Esophagus mucosa (tissue), 1 donor: ENCODE measurements around the gene ADD1. TPM values are rescaled to one million over a fixed set of nuclear protein-coding genes. Genes with fewer than 3 reads are reported as not detected.

Experiments used
- ATAC-seq: fragments of 200-7000 bp; cut with Tn5 transposase; one replicate; pipeline ENCODE4 v1.9.1; 2020
- total RNA-seq: library from RNA; stranded (reverse); gene quantifications from one replicate; pipeline ENCODE4 v1.2.4, GENCODE V29; 2023
- donor health status: DM: yes; HTN: yes; CAD: no.

Gene ADD1
- total RNA-seq, 1 donor from 2014 or later: 133 TPM

GRCh38 chr4:2860391-2861348, 17.0 kb downstream of the ADD1 start:
- peak; percentile 24 for ATAC-seq

DNA sequence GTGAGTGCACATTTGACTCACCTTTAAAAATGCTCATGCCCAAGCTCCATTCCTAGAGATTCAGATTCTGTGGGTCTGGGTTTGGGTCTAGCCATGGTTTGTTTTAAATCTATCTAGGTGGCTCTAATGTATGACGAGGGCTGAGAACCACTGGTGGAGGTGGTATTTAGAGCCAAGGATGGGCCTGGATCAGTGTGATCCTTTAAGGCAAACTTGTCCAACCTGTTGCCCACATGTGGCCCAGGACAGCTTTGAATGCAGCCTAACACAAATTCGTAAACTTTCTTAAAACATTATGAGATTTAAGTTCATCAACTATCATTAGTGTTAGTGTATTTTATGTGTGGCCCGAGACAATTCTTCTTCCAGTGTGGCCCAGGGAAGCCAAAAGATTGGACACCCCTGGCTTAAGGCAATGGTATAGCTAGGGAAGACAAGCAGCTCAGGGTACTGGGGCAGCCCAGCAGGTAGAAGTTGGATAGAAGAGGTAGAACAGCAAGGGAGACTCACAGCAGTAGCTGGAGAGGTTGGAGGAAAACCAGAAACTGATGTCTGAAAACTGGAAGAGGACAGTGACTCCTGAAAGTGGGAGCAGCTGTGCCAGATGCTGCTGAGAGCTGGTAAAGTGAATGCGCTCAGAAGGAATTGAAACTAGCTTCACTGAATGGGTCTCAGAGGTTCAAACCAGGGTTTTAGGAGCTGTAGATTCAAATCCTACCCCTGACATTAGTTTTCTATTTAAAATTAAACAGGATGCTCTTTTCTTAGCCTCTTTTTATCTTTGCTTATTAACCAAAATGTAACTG, 18.2 kb downstream of the ADD1 start:
- ATAC-seq: peak; percentile 83

DNA sequence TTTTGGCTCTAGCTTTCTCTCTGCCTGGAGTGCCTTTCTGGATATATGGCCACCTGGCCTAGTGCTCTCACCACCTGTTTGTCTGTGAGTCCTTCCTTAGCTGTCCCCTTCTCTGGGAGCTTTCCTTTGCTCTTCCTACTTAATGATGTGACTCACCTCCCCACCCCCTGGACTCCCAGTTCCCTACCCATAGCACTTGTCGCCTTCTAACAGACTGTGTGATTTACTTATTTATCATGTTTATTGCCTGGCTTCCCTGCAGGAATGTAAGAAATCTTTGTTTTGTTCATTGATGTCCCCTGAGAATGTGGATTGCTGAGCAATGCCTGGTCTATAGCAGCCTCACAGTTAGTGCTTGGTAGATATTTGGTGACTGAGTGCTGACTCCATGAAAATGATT, 18.9 kb downstream of the ADD1 start:
- peak; percentile 23 for ATAC-seq

GRCh38 chr4:2863649-2864048, 20.0 kb downstream of the ADD1 start:
- ATAC-seq: no peak

DNA sequence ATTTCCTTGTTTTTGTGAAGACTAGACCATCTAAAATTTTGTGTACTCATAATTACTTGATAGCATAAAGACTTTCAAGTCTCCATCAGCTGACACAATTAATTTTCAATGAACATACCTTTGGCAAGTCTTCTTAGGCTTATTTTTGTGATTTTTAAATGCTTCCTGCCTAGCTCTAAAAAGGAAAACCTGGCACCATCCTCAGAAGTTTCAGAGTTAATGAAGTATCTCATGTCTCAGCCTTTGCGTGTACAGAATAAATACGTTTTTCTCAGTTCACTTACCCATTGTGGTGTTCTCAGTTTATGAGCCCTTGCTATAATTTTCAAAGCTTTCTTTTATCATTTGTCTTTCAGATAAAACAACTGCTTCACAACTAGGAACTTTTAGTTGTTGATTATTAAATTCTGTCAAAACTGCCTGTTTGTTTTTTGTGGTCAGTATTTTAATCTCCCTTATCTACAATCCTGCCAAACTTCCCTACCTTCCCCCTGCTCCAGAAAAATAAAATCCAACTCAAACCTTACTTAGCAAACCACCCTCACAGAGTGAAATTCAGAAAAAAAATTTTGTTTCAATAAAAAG, 21.6 kb downstream of the ADD1 start:
- ATAC-seq: no peak

DNA sequence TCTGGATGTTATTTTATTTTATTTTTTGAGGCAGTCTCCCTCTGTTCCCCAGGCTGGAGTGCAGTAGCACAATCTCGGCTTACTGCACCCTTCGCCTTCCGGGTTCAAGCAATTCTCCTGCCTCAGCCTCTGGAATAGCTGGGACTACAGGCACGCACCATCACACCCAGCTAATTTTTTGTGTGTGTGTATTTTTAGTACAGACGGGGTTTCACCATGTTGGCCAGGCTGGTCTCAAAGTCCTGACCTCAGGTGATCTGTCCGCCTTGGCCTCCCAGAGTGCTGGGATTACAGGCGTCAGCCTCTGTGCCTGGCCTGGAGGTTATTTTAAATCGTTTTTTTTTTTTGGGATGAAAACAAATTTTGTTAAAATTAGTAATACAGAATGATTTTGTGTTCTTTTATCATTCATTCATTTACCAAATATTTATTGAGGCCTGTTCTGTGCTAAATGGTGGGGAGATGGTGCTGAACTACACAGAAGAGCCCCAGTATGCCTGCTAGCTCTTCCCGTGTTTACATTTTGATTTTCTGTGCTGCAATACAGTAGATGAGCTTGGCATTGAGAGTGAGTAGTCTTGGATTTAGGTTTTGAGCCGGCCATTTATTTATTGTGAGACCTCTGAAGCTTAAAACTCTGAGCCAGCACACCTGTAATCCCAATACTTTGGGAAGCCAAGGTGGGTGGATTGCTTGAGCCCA, 22.7 kb downstream of the ADD1 start:
- no peak for ATAC-seq

DNA sequence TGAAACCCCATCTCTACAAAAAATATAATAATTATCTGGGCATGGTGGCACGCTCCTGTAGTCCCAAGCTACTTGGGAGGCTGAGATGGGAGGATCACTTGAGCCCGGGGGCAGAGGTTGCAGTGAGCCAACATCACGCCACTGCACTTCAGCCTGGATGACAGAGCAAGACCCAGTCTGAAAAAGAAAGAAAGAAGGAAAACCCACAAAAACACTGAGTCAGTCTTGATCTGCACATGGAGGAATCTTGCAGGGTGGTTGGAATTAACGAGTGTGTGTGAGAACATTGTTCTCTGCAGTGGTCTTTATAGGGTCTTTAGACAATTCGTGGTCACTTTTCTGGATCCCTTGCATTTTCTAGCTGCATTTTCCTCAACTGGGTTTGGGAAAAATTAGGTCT, 23.2 kb downstream of the ADD1 start:
- no peak for ATAC-seq

GRCh38 chr4:2867758-2868491, 24.3 kb downstream of the ADD1 start:
- ATAC-seq: no peak

DNA sequence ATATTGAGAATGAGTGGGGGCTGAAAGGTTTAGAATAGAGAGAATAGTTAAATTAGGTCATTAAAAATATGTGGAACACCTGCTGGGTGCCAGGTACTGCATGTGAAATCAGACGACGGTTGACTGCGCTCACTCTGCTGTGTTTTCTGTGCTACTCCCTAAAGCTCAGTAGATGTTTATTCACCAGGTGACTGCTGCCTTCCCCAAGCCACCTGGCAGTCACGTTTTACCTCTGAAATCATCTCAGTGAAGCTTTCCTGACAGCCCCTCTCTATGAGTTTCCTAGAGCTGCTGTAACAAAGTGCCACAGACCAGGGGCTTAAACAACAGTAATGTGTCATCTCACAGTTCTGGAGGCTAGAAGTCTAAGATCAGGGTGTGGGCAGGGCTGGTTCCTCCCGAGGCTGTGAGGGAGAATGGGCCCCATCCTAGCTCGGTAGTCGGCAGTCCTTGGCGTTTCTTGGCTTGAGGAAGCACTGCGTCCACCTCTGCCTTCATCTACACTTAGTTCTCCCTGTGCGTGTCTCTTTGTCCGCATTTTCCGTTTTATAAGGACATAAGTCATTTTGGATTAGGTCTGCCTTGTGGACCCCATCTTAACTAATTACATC, 25.3 kb downstream of the ADD1 start:
- ATAC-seq: no peak

GRCh38 chr4:2869659-2870058, 26.0 kb downstream of the ADD1 start:
- no peak for ATAC-seq

- ATAC-seq: no peak
Measured at GRCh38 chr4:2870082-2870481, 26.4 kb downstream of the ADD1 start.

DNA sequence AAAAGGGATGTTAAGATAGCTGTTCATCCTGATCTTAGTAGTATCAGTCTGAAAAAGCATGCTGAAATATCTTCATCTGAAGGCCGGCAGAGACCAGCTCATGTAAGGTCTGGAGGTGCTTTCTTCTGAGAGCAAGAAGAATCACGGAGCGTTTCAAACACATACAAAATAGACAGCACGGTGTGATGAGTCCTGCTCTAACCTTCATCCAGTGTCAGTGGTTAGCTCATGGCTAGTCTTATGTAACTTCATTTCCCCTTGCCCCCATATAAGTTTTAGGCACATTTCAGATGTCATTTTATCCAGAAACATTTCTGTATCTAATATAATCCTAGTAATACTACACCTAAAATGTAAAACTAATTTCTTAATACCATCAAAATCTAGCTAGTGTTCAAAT, 27.8 kb downstream of the ADD1 start:
- ATAC-seq: no peak

DNA sequence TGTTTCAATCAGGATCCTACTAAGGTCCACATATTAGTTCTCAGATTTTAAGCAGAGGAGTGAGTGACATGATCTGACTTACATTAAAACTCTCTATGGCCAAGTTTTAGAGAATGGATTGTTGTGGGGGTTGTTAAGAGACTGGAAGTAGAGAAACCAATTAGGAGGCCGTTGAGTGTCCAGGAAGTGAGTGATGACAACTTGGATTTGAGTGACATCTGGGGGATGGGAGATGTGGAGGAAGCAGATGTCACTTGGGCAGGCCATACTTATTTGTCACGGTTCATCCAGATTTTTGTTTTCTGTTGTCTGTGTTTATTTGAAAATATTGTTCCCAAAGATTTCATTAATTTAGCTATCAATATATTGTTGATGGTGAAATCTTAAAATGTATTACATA, 28.3 kb downstream of the ADD1 start:
- ATAC-seq: no peak

- ATAC-seq: no peak
Measured at GRCh38 chr4:2873329-2873728, 29.7 kb downstream of the ADD1 start.

DNA sequence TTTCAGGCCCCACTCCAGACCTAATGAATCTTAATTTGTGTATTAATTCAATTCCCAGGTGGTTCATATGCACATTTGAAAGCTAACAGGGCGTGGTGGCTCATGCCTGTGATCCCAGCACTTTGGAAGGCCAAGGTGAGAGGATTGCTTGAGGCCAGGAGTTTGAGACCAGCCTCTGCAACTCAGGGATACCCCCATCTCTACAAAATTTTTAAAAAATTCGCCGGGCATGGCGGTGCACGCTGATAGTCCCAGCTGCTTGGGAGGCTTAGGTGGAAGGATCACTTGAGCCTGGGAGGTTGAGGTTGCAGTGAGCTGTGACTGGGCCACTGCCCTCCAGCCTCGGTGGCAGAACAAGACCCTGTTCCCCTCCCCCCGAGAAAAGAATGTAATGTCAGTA, 31.2 kb downstream of the ADD1 start:
- ATAC-seq: no peak

DNA sequence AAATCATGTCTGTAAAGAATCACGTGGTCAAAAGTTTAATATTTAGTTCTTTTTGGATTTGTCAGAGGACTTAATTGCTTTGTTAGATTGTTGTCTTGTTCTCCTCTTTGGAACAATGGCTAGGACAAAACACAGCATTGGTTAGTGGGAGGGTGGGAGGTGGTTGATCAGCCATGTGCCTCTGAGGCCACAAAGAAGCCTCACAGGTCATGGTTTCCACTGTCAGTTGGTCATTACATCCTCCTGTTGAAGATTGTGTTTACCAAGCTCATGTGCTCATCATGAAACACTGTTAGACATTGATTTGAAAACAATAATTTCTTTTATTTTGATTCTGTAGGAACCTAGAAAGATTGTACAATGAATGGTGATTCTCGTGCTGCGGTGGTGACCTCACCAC, 31.9 kb downstream of the ADD1 start:
- ATAC-seq: no peak

- ATAC-seq: no peak
Measured at GRCh38 chr4:2878346-2878745, 34.7 kb downstream of the ADD1 start.

DNA sequence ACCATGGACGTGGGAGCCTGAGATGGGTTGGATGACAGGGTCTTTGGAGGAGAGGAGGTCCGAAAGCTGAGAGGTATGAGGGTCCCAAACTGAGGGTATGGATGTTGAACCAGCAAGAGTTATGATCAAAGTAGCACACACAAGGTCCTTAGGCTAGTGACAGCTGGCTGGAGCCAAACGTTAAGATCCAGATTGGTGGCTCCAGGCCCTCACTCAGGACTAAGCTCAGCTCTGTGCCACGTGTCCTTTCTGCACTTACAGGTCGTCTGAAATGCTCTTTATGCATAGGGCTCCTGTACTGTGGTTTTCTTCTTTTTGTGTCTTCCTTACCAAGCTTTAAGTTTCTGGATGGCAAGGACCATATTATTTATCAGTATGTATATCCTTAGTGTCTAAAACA, 35.4 kb downstream of the ADD1 start:
- no peak for ATAC-seq

DNA sequence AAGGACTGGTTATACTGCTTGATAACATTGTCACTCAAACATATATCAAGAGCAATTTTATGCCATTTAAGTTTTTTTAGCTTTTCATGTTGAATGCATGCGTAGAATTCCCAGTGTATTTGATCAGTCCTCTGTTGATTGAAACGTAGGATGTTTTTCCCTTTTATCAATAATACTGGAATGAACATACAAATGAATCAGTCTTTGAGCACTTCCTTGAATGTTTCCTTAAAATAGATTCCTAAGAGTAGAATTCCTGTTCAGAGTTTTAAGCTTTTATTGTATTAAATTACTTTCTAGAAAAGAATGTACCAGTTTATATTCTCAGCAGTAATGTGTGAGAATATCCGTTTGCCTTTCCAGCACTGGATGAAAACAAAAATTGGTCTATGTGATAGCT, 37.8 kb downstream of the ADD1 start:
- ATAC-seq: no peak

- no peak for ATAC-seq
Measured at GRCh38 chr4:2882341-2882740, 38.7 kb downstream of the ADD1 start.

DNA sequence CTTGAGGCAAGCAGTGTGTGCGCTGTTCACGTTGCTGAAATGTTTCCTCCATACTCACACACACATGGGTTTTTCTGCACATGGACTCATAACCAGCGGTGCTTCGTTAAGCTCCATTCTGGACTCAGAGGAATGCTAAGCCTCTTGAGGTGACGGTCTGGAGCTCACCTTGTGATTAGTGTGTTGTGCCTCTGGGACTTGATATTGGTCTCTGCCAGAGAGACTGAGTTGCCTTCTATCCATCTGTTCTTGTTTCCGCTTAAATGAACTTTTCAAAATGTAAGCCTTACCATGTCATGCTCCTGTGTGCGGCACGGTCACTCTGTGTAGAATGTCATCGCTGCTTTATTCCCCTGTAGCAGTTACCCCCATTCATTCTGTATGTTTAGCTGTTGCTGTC, 42.5 kb downstream of the ADD1 start:
- ATAC-seq: no peak

DNA sequence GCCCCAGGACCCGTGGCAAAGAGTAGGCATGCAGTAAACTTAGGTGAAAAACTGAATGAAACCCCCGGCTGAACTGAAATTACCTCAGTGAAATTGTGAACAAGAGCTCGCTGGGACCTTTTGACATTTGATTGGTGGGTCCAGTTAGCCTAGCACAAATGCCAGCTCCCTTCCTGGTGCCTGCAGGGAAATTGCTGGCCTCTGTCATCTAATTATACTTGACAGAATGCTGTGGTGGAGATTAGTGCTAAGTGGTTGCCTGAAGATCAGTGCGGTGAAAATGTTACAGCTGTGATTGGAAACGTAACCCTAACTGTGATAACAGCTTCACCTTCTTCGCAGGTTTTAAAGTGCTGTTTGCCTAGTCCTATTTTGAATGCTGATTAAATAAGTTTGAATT, 43.0 kb downstream of the ADD1 start:
- ATAC-seq: no peak
